HCT116 (cell line): ENCODE data around the gene FAH. TPM values are rescaled to one million over a fixed set of nuclear protein-coding genes. Genes with fewer than 3 reads are reported as not detected.

Experiments used
- ATAC-seq: fragments of 200-7000 bp; cut with Tn5 transposase; 2 replicates; pipeline ENCODE4 v1.9.1; 2020; ENCODE audit warnings: mild to moderate bottlenecking, moderate library complexity
- BruUV-seq: library from RNA; stranded (reverse); fragments of 400-500 nt; replicated peaks from 2 replicates; lab custom pipeline; 2021; lab: Mats Ljungman, UMichigan
- CTCF ChIA-PET: fragments of 300-600 bp; sonication (Branson Sonifier 250); formaldehyde crosslinking; loops from one replicate; lab custom pipeline; 2021; ENCODE audit warnings: antibody characterized with exemption; lab: Charles Lee
- POLR2A ChIA-PET: fragments of 300-600, 350-600 bp; sonication (Branson Sonifier 250); formaldehyde crosslinking; loops from one replicate; lab custom pipeline; 2021; ENCODE audit warnings: antibody characterized with exemption; lab: Charles Lee
- RAD21 ChIA-PET, 2 experiments: fragments of 300-600 bp; sonication (Branson Sonifier 250); formaldehyde crosslinking; loops; one replicate each; lab custom pipeline; 2023; ENCODE audit warnings: low total read pairs in 2 of 2; ENCODE audit not compliant: uncharacterized antibody in 2 of 2, unreplicated experiment in 2 of 2, low non-redundant PET in 1 of 2; lab: Charles Lee
- DNase-seq: peaks from one replicate; pipeline ENCODE4 v3.0.0-alpha.2; 2010; ENCODE audit warnings: low read depth, low spot score
- H2AFZ ChIP-seq: fragments of 200-600 bp; shearing (Covaris generic), sonication (generic); 2 replicates; pipeline ENCODE4 v1.6.1; 2017; ENCODE audit warnings: low read depth, mixed run types, mixed read lengths, antibody characterized with exemption, low read length; ENCODE audit not compliant: poor library complexity, severe bottlenecking
- H3K27ac ChIP-seq: 2 replicates; pipeline ENCODE4 v1.5.1; 2012; ENCODE audit warnings: low read depth, low read length
- H3K27me3 ChIP-seq: fragments of 200-600 bp; sonication (generic); 2 replicates; pipeline ENCODE4 v1.6.1; 2016; ENCODE audit warnings: mixed run types, low read length, mixed read lengths; ENCODE audit not compliant: insufficient read depth
- H3K36me3 ChIP-seq, 2 experiments: fragments of 200-500 bp in 1 of 2; fragments of 200-600 bp in 1 of 2; sonication (Bioruptor generic) in 1 of 2; sonication (generic) in 1 of 2; 2 replicates each; pipeline versions ENCODE4 v1.5.1 to v1.6.1; 2014 to 2016; ENCODE audit warnings: low read length in 2 of 2, inconsistent platforms in 1 of 2, mixed read lengths in 1 of 2, mixed run types in 1 of 2; ENCODE audit not compliant: insufficient read depth in 2 of 2, control insufficient read depth in 1 of 2
- H3K4me1 ChIP-seq, 2 experiments: fragments of 200-600 bp in 1 of 2; sonication (generic) in 1 of 2; 2 replicates each; pipeline versions ENCODE4 v1.5.1 to v1.6.1; 2012 to 2017; ENCODE audit warnings: low read length in 2 of 2, inconsistent platforms in 1 of 2, mild to moderate bottlenecking in 1 of 2, mixed read lengths in 1 of 2, mixed run types in 1 of 2, moderate library complexity in 1 of 2; ENCODE audit not compliant: insufficient read depth in 2 of 2, control insufficient read depth in 1 of 2
- H3K4me2 ChIP-seq: fragments of 200-600 bp; sonication (generic); 2 replicates; pipeline ENCODE4 v1.6.1; 2017; ENCODE audit warnings: mixed run types, low read length, mixed read lengths
- H3K4me3 ChIP-seq, 2 experiments: fragments of 200-600 bp in 1 of 2; sonication (generic) in 1 of 2; replicated peaks in 1 of 2; 2 replicates each; pipeline ENCODE4 v1.5.1; 2011 to 2016; ENCODE audit warnings: low read length in 2 of 2, control low read depth in 1 of 2, low read depth in 1 of 2, mild to moderate bottlenecking in 1 of 2, mixed read lengths in 1 of 2, mixed run types in 1 of 2
- H3K79me2 ChIP-seq: fragments of 200-600 bp; sonication (generic); 2 replicates; pipeline ENCODE4 v1.6.1; 2017; ENCODE audit warnings: mild to moderate bottlenecking, mixed run types, low read length, moderate library complexity, mixed read lengths; ENCODE audit not compliant: insufficient read depth
- H3K9ac ChIP-seq: fragments of 200-600 bp; sonication (generic); 2 replicates; pipeline ENCODE4 v1.6.1; 2016; ENCODE audit warnings: low read length, mixed read lengths
- H3K9me2 ChIP-seq: fragments of 200-600 bp; sonication (generic), shearing (Covaris generic); 2 replicates; pipeline ENCODE4 v1.6.1; 2017; ENCODE audit warnings: mixed run types, mild to moderate bottlenecking, moderate library complexity; ENCODE audit not compliant: insufficient read depth
- H3K9me3 ChIP-seq, 2 experiments: fragments of 200-500 bp in 1 of 2; fragments of 200-600 bp in 1 of 2; sonication (Bioruptor generic) in 1 of 2; sonication (generic) in 1 of 2; 2 replicates each; pipeline ENCODE4 v1.6.1; 2014 to 2017; ENCODE audit warnings: low read length in 2 of 2, mixed read lengths in 2 of 2, inconsistent platforms in 1 of 2, low read depth in 1 of 2, mild to moderate bottlenecking in 1 of 2, mixed run types in 1 of 2, moderate library complexity in 1 of 2; ENCODE audit not compliant: control insufficient read depth in 1 of 2, insufficient read depth in 1 of 2
- H4K20me1 ChIP-seq: fragments of 200-600 bp; sonication (generic), shearing (Covaris generic); 2 replicates; pipeline ENCODE4 v1.6.1; 2017; ENCODE audit warnings: mixed run types, mild to moderate bottlenecking, moderate library complexity; ENCODE audit not compliant: insufficient read depth
- CBX3 ChIP-seq: IDR thresholded peaks from 2 replicates; pipeline ENCODE4 v1.6.1; 2012; ENCODE audit warnings: low read depth
- EGR1 ChIP-seq: IDR thresholded peaks from 2 replicates; pipeline ENCODE4 v1.6.1; 2012; ENCODE audit warnings: low read depth
- POLR2A ChIP-seq: IDR thresholded peaks from 2 replicates; pipeline ENCODE4 v1.7.0; 2011; ENCODE audit warnings: borderline replicate concordance; ENCODE audit not compliant: insufficient read depth, insufficient read length; ENCODE audit errors: extremely low read depth
- RAD21 ChIP-seq: IDR thresholded peaks from 2 replicates; pipeline ENCODE4 v1.6.1; 2012; ENCODE audit warnings: low read depth, mild to moderate bottlenecking
- SP1 ChIP-seq: IDR thresholded peaks from 2 replicates; pipeline ENCODE4 v1.6.1; 2012; ENCODE audit warnings: low read depth
- SRF ChIP-seq: IDR thresholded peaks from 2 replicates; pipeline ENCODE4 v1.6.1; 2012; ENCODE audit warnings: low read depth
- TCF7L2 ChIP-seq: IDR thresholded peaks from 2 replicates; pipeline ENCODE4 v1.7.0; 2011; ENCODE audit warnings: borderline replicate concordance, inconsistent platforms; ENCODE audit not compliant: insufficient read depth, insufficient read length; ENCODE audit errors: extremely low read depth
- YY1 ChIP-seq: IDR thresholded peaks from 2 replicates; pipeline ENCODE4 v1.6.1; 2011; ENCODE audit warnings: low read length, low read depth, moderate library complexity, mild to moderate bottlenecking; ENCODE audit not compliant: insufficient replicate concordance; ENCODE audit errors: extremely low read depth
- ZNF274 ChIP-seq: fragments of 200-500 bp; sonication (Bioruptor generic); IDR thresholded peaks from 2 replicates; pipeline ENCODE4 v1.6.1; 2014; ENCODE audit warnings: mild to moderate bottlenecking, low read depth, low read length, inconsistent platforms
- intact Hi-C: fragments of 100-400 bp; cut with micrococcal nuclease; formaldehyde crosslinking; loops from 2 replicates; pipeline ENCODE4 v1.10.0; 2022
- total RNA-seq: library from RNA; stranded (reverse); gene quantifications from one replicate; pipeline ENCODE4 v1.2.1, GENCODE V29; 2021; ENCODE audit not compliant: unreplicated experiment
- TF ChIP-seq, protein P1 (sequence below): IDR thresholded peaks from 2 replicates; pipeline ENCODE4 v1.6.1; 2012
- TF ChIP-seq, protein P2 (sequence below): IDR thresholded peaks from 2 replicates; pipeline ENCODE4 v1.6.1; 2012; ENCODE audit warnings: low read depth
- TF ChIP-seq, protein P3 (sequence below), 3 experiments: fragments of 200-600 bp in 1 of 3; sonication (generic) in 1 of 3; IDR thresholded peaks in 2 of 3; conservative IDR thresholded peaks in 1 of 3; 2 replicates each; pipeline ENCODE4 v1.5.1; 2012 to 2017; ENCODE audit warnings: low read depth in 2 of 3, low read length in 2 of 3, antibody characterized with exemption in 1 of 3, borderline replicate concordance in 1 of 3, control low read depth in 1 of 3, mild to moderate bottlenecking in 1 of 3, mixed read lengths in 1 of 3, mixed run types in 1 of 3, moderate library complexity in 1 of 3; ENCODE audit not compliant: insufficient read depth in 1 of 3

The FAH gene
- total RNA-seq, 1 experiment from 2014 or later = 20.0 TPM

DNA sequence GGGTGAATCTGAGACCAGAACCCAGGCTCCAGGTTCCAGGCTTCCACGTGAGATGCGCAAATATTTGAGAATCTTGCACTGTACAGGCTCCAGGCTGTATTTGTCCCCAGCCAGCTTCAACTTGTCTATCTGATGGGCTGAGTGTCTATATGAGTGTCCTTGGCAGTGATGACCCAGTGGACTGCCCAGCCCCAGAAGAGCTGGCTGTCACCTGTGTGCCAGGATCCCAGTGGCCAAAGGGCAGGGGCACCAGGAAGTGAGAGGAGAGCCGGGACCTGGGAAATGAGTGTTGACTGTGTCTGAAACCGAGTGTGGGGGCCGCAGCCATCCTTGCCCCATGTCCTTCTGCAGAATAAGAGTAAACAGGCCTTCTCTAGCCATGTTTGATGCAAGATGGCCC is 10.4 kb downstream of the FAH start:
- Histone ChIP-seq H3K9me2 (no peaks in the 10 kb centered on the region), H3K27me3 (no peaks in the 10 kb centered on the region), H4K20me1 (no peaks in the 10 kb centered on the region), H3K4me3 (no peak overlapping the region), H3K4me1 (peaks cover 0 to 6% of the 10 kb centered on the region in 2 experiments; a peak in 1 of 4 replicates), H3K4me2 (no peak overlapping the region), H3K9ac (no peak overlapping the region), H3K9me3 (no peaks in the 10 kb centered on the region), H3K36me3 (0 out of 4 replicates have a peak, but pooled peaks cover 0 to 2% of the 10 kb centered on the region in 2 experiments), H2AFZ (no peak overlapping the region), H3K27ac (no peak overlapping the region), H3K79me2 (no peaks in the 10 kb centered on the region)
- RAD21 ChIA-PET = no interaction called here
- ATAC-seq = no peak
- POLR2A ChIA-PET = no interaction called here
- CTCF ChIA-PET = no interaction called here
- no peak for DNase-seq
- intact Hi-C loops = no loop called here
- BruUV-seq = no TSS peak
- TF ChIP-seq TCF7L2 = no peak
- TF ChIP-seq POLR2A = no peak
- no peak for TF ChIP-seq CBX3
- TF ChIP-seq, all 23 proteins: peak for 0

DNA sequence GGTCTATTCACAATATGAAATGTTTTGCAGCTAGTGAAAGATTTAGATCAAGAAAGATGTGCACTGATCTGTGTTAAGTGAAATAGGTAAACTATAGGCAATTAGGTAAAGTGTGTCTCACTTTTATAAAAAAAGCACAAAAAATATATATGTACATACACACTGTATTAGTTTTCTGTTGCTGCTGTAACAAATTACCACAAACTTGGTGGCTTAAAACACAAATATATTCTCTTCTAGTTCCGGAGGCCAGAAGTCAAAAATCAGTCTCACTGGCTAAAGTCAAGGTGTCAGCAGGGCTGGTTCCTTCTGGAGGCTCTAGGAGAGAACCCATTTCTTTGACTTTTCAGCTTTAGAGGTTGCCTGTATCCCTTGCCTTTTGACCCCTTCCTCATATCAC is 11.1 kb downstream of the FAH start:
- intact Hi-C loops = no loop called here
- ChIA-PET POLR2A (no interaction called here), RAD21 (no interaction called here), CTCF (no interaction called here)
- Histone ChIP-seq H3K27me3 (no peaks in the 10 kb centered on the region), H3K4me3 (no peak overlapping the region), H3K9me3 (no peaks in the 10 kb centered on the region), H3K27ac (no peak overlapping the region), H3K79me2 (no peaks in the 10 kb centered on the region), H3K9me2 (no peaks in the 10 kb centered on the region), H3K9ac (no peak overlapping the region), H2AFZ (no peak overlapping the region), H3K4me2 (no peak overlapping the region)
- BruUV-seq = no TSS peak
- TF ChIP-seq EGR1 (no peak), ZNF274 (no peak), CBX3 (no peak), SRF (no peak), YY1 (no peak), SP1 (no peak), RAD21 (no peak)
- TF ChIP-seq, protein P1, sequence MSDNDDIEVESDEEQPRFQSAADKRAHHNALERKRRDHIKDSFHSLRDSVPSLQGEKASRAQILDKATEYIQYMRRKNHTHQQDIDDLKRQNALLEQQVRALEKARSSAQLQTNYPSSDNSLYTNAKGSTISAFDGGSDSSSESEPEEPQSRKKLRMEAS = no peak
- TF ChIP-seq, protein P2, sequence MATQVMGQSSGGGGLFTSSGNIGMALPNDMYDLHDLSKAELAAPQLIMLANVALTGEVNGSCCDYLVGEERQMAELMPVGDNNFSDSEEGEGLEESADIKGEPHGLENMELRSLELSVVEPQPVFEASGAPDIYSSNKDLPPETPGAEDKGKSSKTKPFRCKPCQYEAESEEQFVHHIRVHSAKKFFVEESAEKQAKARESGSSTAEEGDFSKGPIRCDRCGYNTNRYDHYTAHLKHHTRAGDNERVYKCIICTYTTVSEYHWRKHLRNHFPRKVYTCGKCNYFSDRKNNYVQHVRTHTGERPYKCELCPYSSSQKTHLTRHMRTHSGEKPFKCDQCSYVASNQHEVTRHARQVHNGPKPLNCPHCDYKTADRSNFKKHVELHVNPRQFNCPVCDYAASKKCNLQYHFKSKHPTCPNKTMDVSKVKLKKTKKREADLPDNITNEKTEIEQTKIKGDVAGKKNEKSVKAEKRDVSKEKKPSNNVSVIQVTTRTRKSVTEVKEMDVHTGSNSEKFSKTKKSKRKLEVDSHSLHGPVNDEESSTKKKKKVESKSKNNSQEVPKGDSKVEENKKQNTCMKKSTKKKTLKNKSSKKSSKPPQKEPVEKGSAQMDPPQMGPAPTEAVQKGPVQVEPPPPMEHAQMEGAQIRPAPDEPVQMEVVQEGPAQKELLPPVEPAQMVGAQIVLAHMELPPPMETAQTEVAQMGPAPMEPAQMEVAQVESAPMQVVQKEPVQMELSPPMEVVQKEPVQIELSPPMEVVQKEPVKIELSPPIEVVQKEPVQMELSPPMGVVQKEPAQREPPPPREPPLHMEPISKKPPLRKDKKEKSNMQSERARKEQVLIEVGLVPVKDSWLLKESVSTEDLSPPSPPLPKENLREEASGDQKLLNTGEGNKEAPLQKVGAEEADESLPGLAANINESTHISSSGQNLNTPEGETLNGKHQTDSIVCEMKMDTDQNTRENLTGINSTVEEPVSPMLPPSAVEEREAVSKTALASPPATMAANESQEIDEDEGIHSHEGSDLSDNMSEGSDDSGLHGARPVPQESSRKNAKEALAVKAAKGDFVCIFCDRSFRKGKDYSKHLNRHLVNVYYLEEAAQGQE = no peak
- TF ChIP-seq, protein P3, sequence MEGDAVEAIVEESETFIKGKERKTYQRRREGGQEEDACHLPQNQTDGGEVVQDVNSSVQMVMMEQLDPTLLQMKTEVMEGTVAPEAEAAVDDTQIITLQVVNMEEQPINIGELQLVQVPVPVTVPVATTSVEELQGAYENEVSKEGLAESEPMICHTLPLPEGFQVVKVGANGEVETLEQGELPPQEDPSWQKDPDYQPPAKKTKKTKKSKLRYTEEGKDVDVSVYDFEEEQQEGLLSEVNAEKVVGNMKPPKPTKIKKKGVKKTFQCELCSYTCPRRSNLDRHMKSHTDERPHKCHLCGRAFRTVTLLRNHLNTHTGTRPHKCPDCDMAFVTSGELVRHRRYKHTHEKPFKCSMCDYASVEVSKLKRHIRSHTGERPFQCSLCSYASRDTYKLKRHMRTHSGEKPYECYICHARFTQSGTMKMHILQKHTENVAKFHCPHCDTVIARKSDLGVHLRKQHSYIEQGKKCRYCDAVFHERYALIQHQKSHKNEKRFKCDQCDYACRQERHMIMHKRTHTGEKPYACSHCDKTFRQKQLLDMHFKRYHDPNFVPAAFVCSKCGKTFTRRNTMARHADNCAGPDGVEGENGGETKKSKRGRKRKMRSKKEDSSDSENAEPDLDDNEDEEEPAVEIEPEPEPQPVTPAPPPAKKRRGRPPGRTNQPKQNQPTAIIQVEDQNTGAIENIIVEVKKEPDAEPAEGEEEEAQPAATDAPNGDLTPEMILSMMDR (IDR thresholded peaks at IDR 0.05 in 2 of 3, conservative IDR thresholded peaks at IDR 0.05 in 1 of 3; ENCODE audit: borderline replicate concordance in 1 of 3, insufficient read depth in 1 of 3, low read depth in 2 of 3, low read length in 2 of 3) = no peak
- TF ChIP-seq, all 23 proteins: peak for 0
- DNase-seq (no peak), ATAC-seq (no peak)
- Histone ChIP-seq H3K36me3 (0 out of 4 replicates have a peak, but pooled peaks cover 0 to 2% of the 10 kb centered on the region in 2 experiments), H4K20me1 (no peaks in the 10 kb centered on the region), H3K4me1 (peaks cover 0 to 6% of the 10 kb centered on the region in 2 experiments; a peak in 1 of 4 replicates)
